Measurements from ENCODE around the gene PRIM2.
"Not testable (repeated sequence)": the region's sequence is repeated elsewhere in the genome, so short reads cannot be mapped to it uniquely, and the experiment has no call there.

- TF ChIP-seq MYC (IDR thresholded peaks at IDR 0.05; ENCODE audit: borderline replicate concordance, low read length); CTCF (IDR thresholded peaks at IDR 0.05); SMC3 (IDR thresholded peaks at IDR 0.05); NR3C1 (IDR thresholded peaks at IDR 0.05); KDM5A (IDR thresholded peaks at IDR 0.05); ZFP36 (IDR thresholded peaks at IDR 0.05; ENCODE audit: borderline replicate concordance, partially characterized antibody); POLR2A (IDR thresholded peaks at IDR 0.05; ENCODE audit: low read length); ZNF302 (CRISPR knock-in tag; IDR thresholded peaks at IDR 0.05); RAD21 (conservative IDR thresholded peaks at IDR 0.05 in 1 of 2, IDR thresholded peaks at IDR 0.05 in 1 of 2); JUN (IDR thresholded peaks at IDR 0.05); HDAC2 (IDR thresholded peaks at IDR 0.05); CHD2 (IDR thresholded peaks at IDR 0.05; ENCODE audit: low read length, partially characterized antibody); FOXS1 (CRISPR knock-in tag; IDR thresholded peaks at IDR 0.05): not testable (repeated sequence)
Measured at GRCh38 chr6:57601105-57601504, 283.7 kb downstream of the PRIM2 start.

Data from A549 (cell line).